HEK293 (cell line): ENCODE measurements around the gene PAQR7.

ENCODE experiments used
- EGR2 ChIP-seq: fragments of 450-650 bp; formaldehyde crosslinking; IDR thresholded peaks from 2 replicates; pipeline ENCODE4 v1.5.1; 2016; ENCODE audit warnings: low read depth, missing biosample characterization, missing genetic modification characterization
- GFI1B ChIP-seq: fragments of 450-650 bp; formaldehyde crosslinking; IDR thresholded peaks from 2 replicates; pipeline ENCODE4 v1.5.1; 2016; ENCODE audit warnings: missing biosample characterization, missing genetic modification characterization
- PRDM4 ChIP-seq: fragments of 450-650 bp; formaldehyde crosslinking; IDR thresholded peaks from 2 replicates; pipeline ENCODE4 v1.5.1; 2017; ENCODE audit warnings: missing biosample characterization, missing genetic modification characterization
- SP2 ChIP-seq: fragments of 450-650 bp; formaldehyde crosslinking; IDR thresholded peaks from 2 replicates; pipeline ENCODE4 v1.5.1; 2016; ENCODE audit warnings: missing biosample characterization, missing genetic modification characterization
- SP7 ChIP-seq: fragments of 450-650 bp; formaldehyde crosslinking; IDR thresholded peaks from 2 replicates; pipeline ENCODE4 v1.5.1; 2016; ENCODE audit warnings: missing biosample characterization, missing genetic modification characterization
- ZBTB17 ChIP-seq: fragments of 450-650 bp; formaldehyde crosslinking; IDR thresholded peaks from 2 replicates; pipeline ENCODE4 v1.5.1; 2016; ENCODE audit warnings: missing biosample characterization, missing genetic modification characterization
- ZBTB44 ChIP-seq: fragments of 450-650 bp; IDR thresholded peaks from 2 replicates; pipeline ENCODE4 v1.5.1; 2018; ENCODE audit warnings: missing biosample characterization, mild to moderate bottlenecking, missing genetic modification characterization
- ZBTB49 ChIP-seq: fragments of 450-650 bp; formaldehyde crosslinking; IDR thresholded peaks from 2 replicates; pipeline ENCODE4 v1.5.1; 2016; ENCODE audit warnings: missing biosample characterization, missing genetic modification characterization, low read depth
- ZNF132 ChIP-seq: fragments of 450-650 bp; formaldehyde crosslinking; IDR thresholded peaks from 2 replicates; pipeline ENCODE4 v1.5.1; 2017; ENCODE audit warnings: missing biosample characterization, missing genetic modification characterization, borderline replicate concordance
- ZNF140 ChIP-seq: fragments of 450-650 bp; formaldehyde crosslinking; IDR thresholded peaks from 2 replicates; pipeline ENCODE4 v1.5.1; 2016; ENCODE audit warnings: missing biosample characterization, missing genetic modification characterization
- ZNF169 ChIP-seq: fragments of 450-650 bp; formaldehyde crosslinking; IDR thresholded peaks from 2 replicates; pipeline ENCODE4 v1.5.1; 2016; ENCODE audit warnings: missing biosample characterization, missing genetic modification characterization
- ZNF184 ChIP-seq: fragments of 450-650 bp; IDR thresholded peaks from 2 replicates; pipeline ENCODE4 v1.5.1; 2018; ENCODE audit warnings: missing biosample characterization, mild to moderate bottlenecking, missing genetic modification characterization
- ZNF280D ChIP-seq: fragments of 450-650 bp; formaldehyde crosslinking; IDR thresholded peaks from 2 replicates; pipeline ENCODE4 v1.5.1; 2016; ENCODE audit warnings: missing biosample characterization, missing genetic modification characterization
- ZNF292 ChIP-seq: fragments of 450-650 bp; formaldehyde crosslinking; IDR thresholded peaks from 2 replicates; pipeline ENCODE4 v1.5.1; 2016; ENCODE audit warnings: low read depth, missing biosample characterization, missing genetic modification characterization, borderline replicate concordance
- ZNF311 ChIP-seq: fragments of 450-650 bp; formaldehyde crosslinking; IDR thresholded peaks from 2 replicates; pipeline ENCODE4 v1.5.1; 2017; ENCODE audit warnings: missing biosample characterization, missing genetic modification characterization, borderline replicate concordance
- ZNF394 ChIP-seq: fragments of 450-650 bp; formaldehyde crosslinking; IDR thresholded peaks from 2 replicates; pipeline ENCODE4 v1.5.1; 2016; ENCODE audit warnings: missing biosample characterization, missing genetic modification characterization, mild to moderate bottlenecking, moderate library complexity, borderline replicate concordance
- ZNF488 ChIP-seq: fragments of 450-650 bp; formaldehyde crosslinking; IDR thresholded peaks from 2 replicates; pipeline ENCODE4 v1.5.1; 2016; ENCODE audit warnings: missing biosample characterization, missing genetic modification characterization
- ZNF521 ChIP-seq: fragments of 450-650 bp; formaldehyde crosslinking; IDR thresholded peaks from 2 replicates; pipeline ENCODE4 v1.5.1; 2017; ENCODE audit warnings: missing biosample characterization, mild to moderate bottlenecking, missing genetic modification characterization
- ZNF639 ChIP-seq: fragments of 450-650 bp; formaldehyde crosslinking; IDR thresholded peaks from 2 replicates; pipeline ENCODE4 v1.5.1; 2016; ENCODE audit warnings: missing biosample characterization, missing genetic modification characterization
- ZNF660 ChIP-seq: fragments of 450-650 bp; IDR thresholded peaks from 2 replicates; pipeline ENCODE4 v1.5.1; 2018; ENCODE audit warnings: missing biosample characterization, mild to moderate bottlenecking, missing genetic modification characterization
- ZNF707 ChIP-seq: fragments of 450-650 bp; formaldehyde crosslinking; IDR thresholded peaks from 2 replicates; pipeline ENCODE4 v1.5.1; 2016; ENCODE audit warnings: missing biosample characterization, missing genetic modification characterization
- ZNF776 ChIP-seq: fragments of 450-650 bp; formaldehyde crosslinking; IDR thresholded peaks from 2 replicates; pipeline ENCODE4 v1.5.0; 2017; ENCODE audit warnings: missing biosample characterization, missing genetic modification characterization, borderline replicate concordance
- ZSCAN16 ChIP-seq: fragments of 450-650 bp; formaldehyde crosslinking; IDR thresholded peaks from 2 replicates; pipeline ENCODE4 v1.5.1; 2016; ENCODE audit warnings: missing biosample characterization, missing genetic modification characterization
- ZSCAN5A ChIP-seq: fragments of 450-650 bp; formaldehyde crosslinking; IDR thresholded peaks from 2 replicates; pipeline ENCODE4 v1.5.1; 2016; ENCODE audit warnings: missing biosample characterization, missing genetic modification characterization

Gene PAQR7

GRCh38 chr1:25820247-25821111, 55.0 kb downstream of the PAQR7 start (continued):
- TF ChIP-seq ZBTB49 (no peak), ZNF184 (no peak), ZNF280D (tag by site-specific recombination) (no peak), ZNF394 (tag by site-specific recombination) (no peak), ZBTB17 (tag by site-specific recombination) (peak; percentile 93), SP7 (tag by site-specific recombination) (no peak), ZSCAN5A (no peak), SP2 (tag by site-specific recombination) (peak; percentile 22; the same call in 1 of the 2 replicates), ZNF311 (tag by site-specific recombination) (no peak), ZNF488 (tag by site-specific recombination) (no peak), EGR2 (no peak), ZNF292 (tag by site-specific recombination) (no peak), ZNF521 (tag by site-specific recombination) (no peak), PRDM4 (no peak), ZNF776 (tag by site-specific recombination) (no peak), ZNF132 (no peak), ZNF639 (tag by site-specific recombination) (no peak), ZNF660 (tag by site-specific recombination) (0 out of 2 replicates have a peak, but pooled peaks have one; percentile 8), ZBTB44 (tag by site-specific recombination) (no peak), ZNF707 (tag by site-specific recombination) (no peak), ZSCAN16 (tag by site-specific recombination) (no peak), GFI1B (no peak), ZNF169 (tag by site-specific recombination) (no peak), ZNF140 (tag by site-specific recombination) (no peak)
